H9 (cell line): ENCODE results near the gene SCML2. TPM values are rescaled to one million over a fixed set of nuclear protein-coding genes. Genes with fewer than 3 reads are reported as not detected.

Experiments used
- DNase-seq: peaks from one replicate; pipeline ENCODE4 v3.0.0-alpha.2; 2017
- H2AFZ ChIP-seq: one replicate; pipeline ENCODE4 v1.6.1; 2013; ENCODE audit warnings: mild to moderate bottlenecking, low read length, control low read depth, moderate library complexity
- H2AK5ac ChIP-seq: 2 replicates; pipeline ENCODE4 v1.6.1; 2013; ENCODE audit warnings: low read length, control low read depth, mixed read lengths; ENCODE audit not compliant: insufficient read length
- H2BK120ac ChIP-seq: one replicate; pipeline ENCODE4 v1.6.1; 2013; ENCODE audit warnings: low read depth, mild to moderate bottlenecking, low read length, control low read depth, inconsistent platforms; ENCODE audit not compliant: poor library complexity, severe bottlenecking
- H2BK12ac ChIP-seq: 2 replicates; pipeline ENCODE4 v1.6.1; 2013; ENCODE audit warnings: low read length, control low read depth, mixed read lengths, low read depth; ENCODE audit not compliant: insufficient read length
- H2BK15ac ChIP-seq: 2 replicates; pipeline ENCODE4 v1.6.1; 2013; ENCODE audit warnings: low read depth, low read length, control low read depth
- H2BK20ac ChIP-seq: one replicate; pipeline ENCODE4 v1.6.1; 2013; ENCODE audit warnings: low read depth, mild to moderate bottlenecking, low read length, control low read depth, inconsistent platforms; ENCODE audit not compliant: poor library complexity, severe bottlenecking
- H2BK5ac ChIP-seq: 2 replicates; pipeline ENCODE4 v1.6.1; 2013; ENCODE audit warnings: low read length, control low read depth, mixed read lengths; ENCODE audit not compliant: insufficient read length
- H3K14ac ChIP-seq: 2 replicates; pipeline ENCODE4 v1.6.1; 2013; ENCODE audit warnings: low read length, control low read depth; ENCODE audit not compliant: insufficient read depth
- H3K18ac ChIP-seq: 2 replicates; pipeline ENCODE4 v1.6.1; 2013; ENCODE audit warnings: low read depth, mild to moderate bottlenecking, mixed read lengths, low read length, control low read depth; ENCODE audit not compliant: insufficient read length
- H3K23ac ChIP-seq: 2 replicates; pipeline ENCODE4 v1.6.1; 2013; ENCODE audit warnings: low read length, control low read depth, mixed read lengths, low read depth; ENCODE audit not compliant: insufficient read length
- H3K23me2 ChIP-seq: 2 replicates; pipeline ENCODE4 v1.6.1; 2013; ENCODE audit warnings: low read depth, mild to moderate bottlenecking, mixed read lengths, low read length, control low read depth; ENCODE audit not compliant: insufficient read length, poor library complexity, severe bottlenecking
- H3K27ac ChIP-seq: 2 replicates; pipeline ENCODE4 v1.5.1; 2013; ENCODE audit warnings: low read length, control low read depth, mixed read lengths, low read depth; ENCODE audit not compliant: insufficient read length
- H3K27me3 ChIP-seq: 2 replicates; pipeline ENCODE4 v1.6.1; 2013; ENCODE audit warnings: low read length, control low read depth, inconsistent platforms; ENCODE audit not compliant: insufficient read depth
- H3K4ac ChIP-seq: 2 replicates; pipeline ENCODE4 v1.6.1; 2013; ENCODE audit warnings: low read depth, mild to moderate bottlenecking, control low read depth, inconsistent platforms, low read length, moderate library complexity
- H3K4me1 ChIP-seq: 2 replicates; pipeline ENCODE4 v1.6.1; 2013; ENCODE audit warnings: low read length, control low read depth, inconsistent platforms; ENCODE audit not compliant: insufficient read depth
- H3K4me2 ChIP-seq: 2 replicates; pipeline ENCODE4 v1.6.1; 2013; ENCODE audit warnings: low read length, control low read depth, mixed read lengths; ENCODE audit not compliant: insufficient read length, insufficient read depth
- H3K56ac ChIP-seq: 2 replicates; pipeline ENCODE4 v1.6.1; 2013; ENCODE audit warnings: low read depth, mild to moderate bottlenecking, mixed read lengths, low read length, control low read depth; ENCODE audit not compliant: insufficient read length
- H3K79me1 ChIP-seq: 2 replicates; pipeline ENCODE4 v1.6.1; 2013; ENCODE audit warnings: low read depth, mild to moderate bottlenecking, moderate library complexity, low read length, control low read depth, inconsistent platforms; ENCODE audit not compliant: insufficient read depth, poor library complexity, severe bottlenecking
- H3K79me2 ChIP-seq: 2 replicates; pipeline ENCODE4 v1.6.1; 2013; ENCODE audit warnings: low read length, control low read depth, inconsistent platforms; ENCODE audit not compliant: insufficient read depth
- H3K9ac ChIP-seq: 2 replicates; pipeline ENCODE4 v1.6.1; 2013; ENCODE audit warnings: low read length, control low read depth, mixed read lengths; ENCODE audit not compliant: insufficient read length; ENCODE audit errors: extremely low read depth
- H3K9me3 ChIP-seq: one replicate; pipeline ENCODE4 v1.6.1; 2013; ENCODE audit warnings: low read depth, low read length, inconsistent platforms; ENCODE audit not compliant: control insufficient read depth
- H3T11ph ChIP-seq: one replicate; pipeline ENCODE4 v1.6.1; 2013; ENCODE audit warnings: mild to moderate bottlenecking, low read length, control low read depth, inconsistent platforms
- H4K20me1 ChIP-seq: one replicate; pipeline ENCODE4 v1.6.1; 2013; ENCODE audit not compliant: control insufficient read depth, insufficient read length, insufficient read depth
- H4K5ac ChIP-seq: 2 replicates; pipeline ENCODE4 v1.6.1; 2013; ENCODE audit warnings: low read depth, mild to moderate bottlenecking, mixed read lengths, low read length, control low read depth; ENCODE audit not compliant: insufficient read length
- H4K8ac ChIP-seq: replicated peaks from 2 replicates; pipeline ENCODE4 v1.6.1; 2013; ENCODE audit warnings: low read length, control low read depth, mixed read lengths, low read depth; ENCODE audit not compliant: insufficient read length
- H4K91ac ChIP-seq: 2 replicates; pipeline ENCODE4 v1.6.1; 2013; ENCODE audit warnings: low read depth, mild to moderate bottlenecking, moderate library complexity, mixed read lengths, low read length, control low read depth; ENCODE audit not compliant: insufficient read length
- H3K27ac Mint-ChIP-seq, 3 experiments: 2 replicates in 2 of 3; 3 replicates in 1 of 3; pipeline ENCODE4 v1.8.0; 2020 to 2021; ENCODE audit warnings: mixed read lengths in 3 of 3, mild to moderate bottlenecking in 1 of 3, moderate library complexity in 1 of 3
- H3K27me3 Mint-ChIP-seq: 2 replicates; pipeline ENCODE4 v1.8.0; 2021; ENCODE audit warnings: low read depth, mild to moderate bottlenecking, moderate library complexity, mixed read lengths
- H3K36me3 Mint-ChIP-seq, 3 experiments: 2 replicates in 2 of 3; 3 replicates in 1 of 3; pipeline ENCODE4 v1.8.0; 2020 to 2021; ENCODE audit warnings: low read depth in 3 of 3, mixed read lengths in 3 of 3; ENCODE audit not compliant: insufficient read depth in 1 of 3
- H3K4me1 Mint-ChIP-seq, 2 experiments: 2 replicates each; pipeline ENCODE4 v1.8.0; 2020; ENCODE audit warnings: mixed read lengths in 2 of 2
- H3K4me3 Mint-ChIP-seq, 2 experiments: 2 replicates in 1 of 2; 3 replicates in 1 of 2; pipeline ENCODE4 v1.8.0; 2020 to 2021; ENCODE audit warnings: mild to moderate bottlenecking in 2 of 2, mixed read lengths in 2 of 2, moderate library complexity in 1 of 2
- H3K9me3 Mint-ChIP-seq, 2 experiments: 2 replicates in 1 of 2; 3 replicates in 1 of 2; pipeline ENCODE4 v1.8.0; 2020; ENCODE audit warnings: mild to moderate bottlenecking in 2 of 2, mixed read lengths in 2 of 2, moderate library complexity in 1 of 2
- WGBS: extraction: QIAGEN DNeasy Blood & Tissue Kit; methylation state at CpG from one replicate; pipeline ENCODE4 v1.1.7; 2013; ENCODE audit warnings: missing lambda C conversion rate, low lambda C conversion rate, mixed read lengths; ENCODE audit not compliant: insufficient read length; ENCODE audit errors: extremely low coverage; 5-methylcytosine and 5-hydroxymethylcytosine counted together
- total RNA-seq: library from RNA; stranded (reverse); gene quantifications from 2 replicates; pipeline ENCODE4 v1.2.1, GENCODE V29; 2021
- TF ChIP-seq, protein P1 (sequence below): fragments of 200-600 bp; sonication (generic); conservative IDR thresholded peaks from 3 replicates; pipeline ENCODE4 v1.8.0; 2021; ENCODE audit warnings: antibody characterized with exemption, mild to moderate bottlenecking

Gene SCML2
- total RNA-seq, 1 experiment from 2014 or later = 15.5 TPM

DNA sequence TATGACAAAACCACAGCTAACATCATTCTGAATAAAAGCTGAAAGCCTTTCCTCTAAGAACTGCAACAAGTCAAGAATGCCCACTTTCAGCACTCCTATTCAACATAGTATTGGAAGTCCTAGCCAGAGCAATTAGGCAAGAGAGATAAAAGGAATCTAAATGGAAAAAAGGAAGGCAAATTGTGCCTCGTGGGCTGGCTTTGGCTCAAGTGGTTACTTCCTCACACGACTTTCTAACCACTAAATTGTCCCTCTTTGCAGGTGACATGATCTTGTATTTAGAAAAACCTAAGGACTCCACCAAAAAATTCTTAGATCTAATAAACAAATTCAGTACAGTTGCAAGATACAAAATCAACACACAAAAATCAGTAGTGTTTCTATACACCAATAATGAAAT lies 57.2 kb downstream of the SCML2 start:
- TF ChIP-seq, protein P1, sequence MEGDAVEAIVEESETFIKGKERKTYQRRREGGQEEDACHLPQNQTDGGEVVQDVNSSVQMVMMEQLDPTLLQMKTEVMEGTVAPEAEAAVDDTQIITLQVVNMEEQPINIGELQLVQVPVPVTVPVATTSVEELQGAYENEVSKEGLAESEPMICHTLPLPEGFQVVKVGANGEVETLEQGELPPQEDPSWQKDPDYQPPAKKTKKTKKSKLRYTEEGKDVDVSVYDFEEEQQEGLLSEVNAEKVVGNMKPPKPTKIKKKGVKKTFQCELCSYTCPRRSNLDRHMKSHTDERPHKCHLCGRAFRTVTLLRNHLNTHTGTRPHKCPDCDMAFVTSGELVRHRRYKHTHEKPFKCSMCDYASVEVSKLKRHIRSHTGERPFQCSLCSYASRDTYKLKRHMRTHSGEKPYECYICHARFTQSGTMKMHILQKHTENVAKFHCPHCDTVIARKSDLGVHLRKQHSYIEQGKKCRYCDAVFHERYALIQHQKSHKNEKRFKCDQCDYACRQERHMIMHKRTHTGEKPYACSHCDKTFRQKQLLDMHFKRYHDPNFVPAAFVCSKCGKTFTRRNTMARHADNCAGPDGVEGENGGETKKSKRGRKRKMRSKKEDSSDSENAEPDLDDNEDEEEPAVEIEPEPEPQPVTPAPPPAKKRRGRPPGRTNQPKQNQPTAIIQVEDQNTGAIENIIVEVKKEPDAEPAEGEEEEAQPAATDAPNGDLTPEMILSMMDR = no peak
- H3K14ac ChIP-seq = no peak overlapping the region
- H3K23me2 ChIP-seq = no peaks in the 10 kb centered on the region
- no peak overlapping the region for H4K8ac ChIP-seq
- H3T11ph ChIP-seq = no peak overlapping the region
- Mint-ChIP-seq H3K27ac (no peak overlapping the region), H3K4me1 (peaks cover 0 to 12% of the 10 kb centered on the region in 2 experiments; a peak in 3 of 4 replicates), H3K36me3 (peaks cover 10 to 20% (median 10%) of the 10 kb centered on the region in 3 experiments; a peak in 6 of 7 replicates), H3K4me3 (no peak overlapping the region), H3K27me3 (no peaks in the 10 kb centered on the region; the same call in 1 of the 2 replicates), H3K9me3 (peaks cover 66 to 82% of the 10 kb centered on the region in 2 experiments)
- no peaks in the 10 kb centered on the region for H3K79me1 ChIP-seq
- H2BK5ac ChIP-seq = no peak overlapping the region
- H3K23ac ChIP-seq = no peak overlapping the region
- H4K5ac ChIP-seq = no peak overlapping the region
- no peak overlapping the region for H3K4me2 ChIP-seq
- WGBS = no CpG with 5 or more reads among the region's 2 CpGs
- no peak overlapping the region for H2BK12ac ChIP-seq
- no peaks in the 10 kb centered on the region for H3K79me2 ChIP-seq
- H4K20me1 ChIP-seq = no peaks in the 10 kb centered on the region
- no peak overlapping the region for H3K9ac ChIP-seq
- H2BK15ac ChIP-seq = no peak overlapping the region
- no peak overlapping the region for H3K56ac ChIP-seq
- H3K4me1 ChIP-seq = no peaks in the 10 kb centered on the region
- no peak for DNase-seq
- H2AFZ ChIP-seq = no peak overlapping the region
- H2BK20ac ChIP-seq = no peak overlapping the region
- H3K9me3 ChIP-seq = peaks cover 22% of the 10 kb centered on the region
- no peak overlapping the region for H3K27ac ChIP-seq
- no peak overlapping the region for H2BK120ac ChIP-seq
- no peak overlapping the region for H3K4ac ChIP-seq
- H2AK5ac ChIP-seq = no peak overlapping the region
- H3K27me3 ChIP-seq = no peaks in the 10 kb centered on the region
- H3K18ac ChIP-seq = no peak overlapping the region
- H4K91ac ChIP-seq = no peak overlapping the region
